Measurements from ENCODE around the gene GALNT4. TPM values are rescaled to one million over a fixed set of nuclear protein-coding genes. Genes with fewer than 3 reads are reported as not detected.

The GALNT4 gene
- total RNA-seq, 2 experiments from 2014 or later = 5.9 to 6.4 TPM

- TF ChIP-seq CTCF (IDR thresholded peaks at IDR 0.05) = no peak
- Mint-ChIP-seq H3K9me3 (no peaks in the 10 kb centered on the region), H3K27me3 (no peaks in the 10 kb centered on the region), H3K4me3 (no peak overlapping the region), H3K27ac (no peak overlapping the region), H3K4me1 (ENCODE audit: low read depth) (peaks cover 28% of the 10 kb centered on the region), H3K36me3 (ENCODE audit: low read depth) (peaks cover 9% of the 10 kb centered on the region)
- ChIA-PET POLR2A (interaction anchor here (2.0 kb wide), 1 partner anchor 18 kb away, joined by 9 read pairs; no protein-coding TSS in a partner anchor), CTCF (interaction anchor here (1.1 to 1.7 kb wide), 3 partner anchors 15 to 48 kb away, joined by 3 to 7 read pairs (median 3); partner anchors contain the start of gene GALNT4)
- intact Hi-C loops (cut with micrococcal nuclease) = no loop called here
- no peak for DNase-seq
- no peak for ATAC-seq
These were observed 47.5 kb downstream of the GALNT4 start for GRCh38 chr12:89476904-89477595.

- no peak for DNase-seq
- CTCF ChIA-PET = interaction anchor here (1.5 kb wide), 1 partner anchor 14 kb away, joined by 3 read pairs; no protein-coding TSS in a partner anchor
- peaks cover 33% of the 10 kb centered on the region for H3K4me1 Mint-ChIP-seq (ENCODE audit: low read depth)
- POLR2A ChIA-PET = interaction anchor here (2.0 kb wide), 1 partner anchor 19 kb away, joined by 9 read pairs; no protein-coding TSS in a partner anchor
- H3K36me3 Mint-ChIP-seq (ENCODE audit: low read depth) = peaks cover 9% of the 10 kb centered on the region
- intact Hi-C loops (cut with micrococcal nuclease) = no loop called here
- no peaks in the 10 kb centered on the region for H3K9me3 Mint-ChIP-seq
- no peaks in the 10 kb centered on the region for H3K27me3 Mint-ChIP-seq
- no peak for ATAC-seq
- no peak for TF ChIP-seq CTCF (IDR thresholded peaks at IDR 0.05)
- H3K27ac Mint-ChIP-seq = no peak overlapping the region
- H3K4me3 Mint-ChIP-seq = no peak overlapping the region
These were observed 48.4 kb downstream of the GALNT4 start for GRCh38 chr12:89476232-89476631.

GRCh38 chr12:89475203-89475990 lies 49.2 kb downstream of the GALNT4 start:
- Mint-ChIP-seq H3K4me1 (ENCODE audit: low read depth) (peaks cover 41% of the 10 kb centered on the region), H3K27ac (peak overlapping the region; percentile 30), H3K36me3 (ENCODE audit: low read depth) (peaks cover 7% of the 10 kb centered on the region), H3K27me3 (no peaks in the 10 kb centered on the region), H3K9me3 (no peaks in the 10 kb centered on the region), H3K4me3 (no peak overlapping the region)
- TF ChIP-seq CTCF (IDR thresholded peaks at IDR 0.05) = no peak
- ATAC-seq (no peak), DNase-seq (no peak)
- POLR2A ChIA-PET = interaction anchor here (1.0 kb wide), 1 partner anchor 123 kb away, joined by 4 read pairs; the partner anchor contains the start of gene DUSP6
- intact Hi-C loops (cut with micrococcal nuclease) = no loop called here
- CTCF ChIA-PET = interaction anchor here (0.7 to 1.1 kb wide), 2 partner anchors 14 to 458 kb away, joined by 3 to 5 read pairs; no protein-coding TSS in a partner anchor

GRCh38 chr12:89474615-89475014 lies 50.0 kb downstream of the GALNT4 start:
- POLR2A ChIA-PET = interaction anchor here (1.0 kb wide), 1 partner anchor 123 kb away, joined by 4 read pairs; the partner anchor contains the start of gene DUSP6

More at GRCh38 chr12:89474615-89475014, 50.0 kb downstream of the GALNT4 start:
- intact Hi-C loops (cut with micrococcal nuclease) = no loop called here
- CTCF ChIA-PET = interaction anchor here (0.7 to 1.1 kb wide), 2 partner anchors 13 to 457 kb away, joined by 3 to 5 read pairs; no protein-coding TSS in a partner anchor
- Mint-ChIP-seq H3K9me3 (no peaks in the 10 kb centered on the region), H3K27ac (peak overlapping the region; percentile 62), H3K4me1 (ENCODE audit: low read depth) (peaks cover 44% of the 10 kb centered on the region), H3K4me3 (no peak overlapping the region), H3K36me3 (ENCODE audit: low read depth) (peaks cover 5% of the 10 kb centered on the region), H3K27me3 (no peaks in the 10 kb centered on the region)
- ATAC-seq = no peak
- DNase-seq = no peak
- no peak for TF ChIP-seq CTCF (IDR thresholded peaks at IDR 0.05)

Other genes starting within 250 kb of the GALNT4 start
- 10 to 100 TPM; 15.3 to 16.6 TPM for gene DUSP6, start 172.3 kb downstream of the GALNT4 start, total RNA-seq
- 10 to 100 TPM; 31.9 to 34.8 TPM for gene POC1B, start 1.3 kb upstream of the GALNT4 start, total RNA-seq
- gene ATP2B1, start 184.0 kb upstream of the GALNT4 start, total RNA-seq = 10 to 100 TPM; 20.8 to 26.2 TPM

All from activated CD8-positive, alpha-beta T cell treated with anti-CD3 and anti-CD28 coated beads for 36 hours (primary cell).